ENCODE measurements around the gene DNAH2. TPM values are rescaled to one million over a fixed set of nuclear protein-coding genes. Genes with fewer than 3 reads are reported as not detected.

Gene DNAH2
- total and polyA plus RNA-seq, 3 donors from 2014 or later, result 11.7 to 24.9 (median 22.7) TPM

GRCh38 chr17:7818746-7819645 is 101.5 kb downstream of the DNAH2 start:
- Histone ChIP-seq H3K27ac (no peak overlapping the region), H3K36me3 (ENCODE audit: low read depth, missing control alignments) (no peaks in the 10 kb centered on the region), H3K9me3 (no peaks in the 10 kb centered on the region), H3K4me3 (no peak overlapping the region), H3K4me1 (no peaks in the 10 kb centered on the region), H3K27me3 (no peaks in the 10 kb centered on the region)
- DNase-seq, result no peak
- intact Hi-C loops (cut with DNase I; ENCODE audit: low total_unique reads), result no loop called here
- WGBS, 2 donors, result 87 to 89% methylated on average over 18 to 27 of the region's 27 CpGs
- TF ChIP-seq POLR2A (IDR thresholded peaks at IDR 0.05) (no peak), CTCF (IDR thresholded peaks at IDR 0.05) (no peak)

- TF ChIP-seq CTCF (IDR thresholded peaks at IDR 0.05) (no peak), POLR2A (IDR thresholded peaks at IDR 0.05) (no peak)
- DNase-seq, result no peak
- Histone ChIP-seq H3K27ac (no peak overlapping the region), H3K9me3 (no peaks in the 10 kb centered on the region), H3K27me3 (no peaks in the 10 kb centered on the region), H3K36me3 (ENCODE audit: low read depth, missing control alignments) (no peaks in the 10 kb centered on the region), H3K4me3 (no peak overlapping the region), H3K4me1 (no peaks in the 10 kb centered on the region)
- WGBS, 2 donors, result 86 to 89% methylated on average over 5 of the region's 5 CpGs
- intact Hi-C loops (cut with DNase I; ENCODE audit: low total_unique reads), result no loop called here
These were observed 102.7 kb downstream of the DNAH2 start for GRCh38 chr17:7820231-7820630.

GRCh38 chr17:7822126-7822525 is 104.6 kb downstream of the DNAH2 start:
- intact Hi-C loops (cut with DNase I; ENCODE audit: low total_unique reads), result no loop called here
- 73 to 74% methylated on average over 14 of the region's 14 CpGs for WGBS, 2 donors
- no peak for DNase-seq

GRCh38 chr17:7823581-7824001 is 106.0 kb downstream of the DNAH2 start:
- H3K27me3 ChIP-seq, result no peaks in the 10 kb centered on the region
- H3K36me3 ChIP-seq (ENCODE audit: low read depth, missing control alignments), result no peaks in the 10 kb centered on the region
- 90% methylated on average over 20 of the region's 20 CpGs for WGBS, 2 donors
- no peak for TF ChIP-seq POLR2A (IDR thresholded peaks at IDR 0.05)
- TF ChIP-seq CTCF (IDR thresholded peaks at IDR 0.05), result no peak
- no peak overlapping the region for H3K4me3 ChIP-seq
- no peak overlapping the region for H3K27ac ChIP-seq
- H3K9me3 ChIP-seq, result no peaks in the 10 kb centered on the region
- intact Hi-C loops (cut with DNase I; ENCODE audit: low total_unique reads), result no loop called here
- no peaks in the 10 kb centered on the region for H3K4me1 ChIP-seq
- DNase-seq, result no peak

More at GRCh38 chr17:7822126-7822525, 104.6 kb downstream of the DNAH2 start:
- no peak for TF ChIP-seq POLR2A (IDR thresholded peaks at IDR 0.05)
- TF ChIP-seq CTCF (IDR thresholded peaks at IDR 0.05), result no peak
- no peaks in the 10 kb centered on the region for H3K9me3 ChIP-seq
- no peak overlapping the region for H3K27ac ChIP-seq
- no peaks in the 10 kb centered on the region for H3K27me3 ChIP-seq
- no peak overlapping the region for H3K4me3 ChIP-seq
- no peaks in the 10 kb centered on the region for H3K4me1 ChIP-seq
- H3K36me3 ChIP-seq (ENCODE audit: low read depth, missing control alignments), result no peaks in the 10 kb centered on the region

All from testis (tissue), 3 donors.